Measurements from ENCODE around the gene NRTN. TPM values are rescaled to one million over a fixed set of nuclear protein-coding genes. Genes with fewer than 3 reads are reported as not detected.
"Not testable (repeated sequence)": the region's sequence is repeated elsewhere in the genome, so short reads cannot be mapped to it uniquely, and the experiment has no call there.

NRTN gene
- total RNA-seq, 1 experiment from 2014 or later: 15.0 TPM

GRCh38 chr19:5850743-5851293, 46.0 kb downstream of the NRTN start:
- peak; percentile 65 for DNase-seq (ENCODE audit: low read depth)

GRCh38 chr19:5851302-5851701, 46.4 kb downstream of the NRTN start, which contains the start of gene FUT3:
TSS of gene FUT3 (minus strand) at chr19:5851449.
- DNase-seq (ENCODE audit: low read depth): no peak
- in situ Hi-C loops (cut with HindIII; ENCODE audit: low pct_unique_long_range_greater_than_20kb, low sequenced_read_pairs): no loop called here

More at GRCh38 chr19:5850743-5851293, 46.0 kb downstream of the NRTN start:
- in situ Hi-C loops (cut with HindIII; ENCODE audit: low pct_unique_long_range_greater_than_20kb, low sequenced_read_pairs): no loop called here

- DNase-seq (ENCODE audit: low read depth); in situ Hi-C loops (cut with HindIII; ENCODE audit: low pct_unique_long_range_greater_than_20kb, low sequenced_read_pairs): not testable (repeated sequence)
Measured at GRCh38 chr19:5854121-5854520, 49.3 kb downstream of the NRTN start.

- in situ Hi-C loops (cut with HindIII; ENCODE audit: low pct_unique_long_range_greater_than_20kb, low sequenced_read_pairs): not testable (repeated sequence)
Measured at GRCh38 chr19:5855151-5855550, 50.3 kb downstream of the NRTN start.

GRCh38 chr19:5857203-5858081, 52.6 kb downstream of the NRTN start:
- in situ Hi-C loops (cut with HindIII; ENCODE audit: low pct_unique_long_range_greater_than_20kb, low sequenced_read_pairs): no loop called here
- DNase-seq (ENCODE audit: low read depth): no peak

More at GRCh38 chr19:5855151-5855550, 50.3 kb downstream of the NRTN start:
- not testable (repeated sequence) for DNase-seq (ENCODE audit: low read depth)

- in situ Hi-C loops (cut with HindIII; ENCODE audit: low pct_unique_long_range_greater_than_20kb, low sequenced_read_pairs): no loop called here
- no peak for DNase-seq (ENCODE audit: low read depth)
Measured at GRCh38 chr19:5863030-5863665, 58.3 kb downstream of the NRTN start.

- in situ Hi-C loops (cut with HindIII; ENCODE audit: low pct_unique_long_range_greater_than_20kb, low sequenced_read_pairs): no loop called here
- DNase-seq (ENCODE audit: low read depth): no peak
Measured at GRCh38 chr19:5864013-5864720, 59.3 kb downstream of the NRTN start.

GRCh38 chr19:5864725-5865486, 60.0 kb downstream of the NRTN start:
- DNase-seq (ENCODE audit: low read depth): no peak
- in situ Hi-C loops (cut with HindIII; ENCODE audit: low pct_unique_long_range_greater_than_20kb, low sequenced_read_pairs): no loop called here

- in situ Hi-C loops (cut with HindIII; ENCODE audit: low pct_unique_long_range_greater_than_20kb, low sequenced_read_pairs): no loop called here
- DNase-seq (ENCODE audit: low read depth): no peak
Measured at GRCh38 chr19:5865772-5866171, 60.9 kb downstream of the NRTN start.

GRCh38 chr19:5867201-5868136, 62.6 kb downstream of the NRTN start:
- in situ Hi-C loops (cut with HindIII; ENCODE audit: low pct_unique_long_range_greater_than_20kb, low sequenced_read_pairs): no loop called here
- no peak for DNase-seq (ENCODE audit: low read depth)

- no peak for DNase-seq (ENCODE audit: low read depth)
- in situ Hi-C loops (cut with HindIII; ENCODE audit: low pct_unique_long_range_greater_than_20kb, low sequenced_read_pairs): no loop called here
Measured at GRCh38 chr19:5870986-5871394, 66.1 kb downstream of the NRTN start.

- in situ Hi-C loops (cut with HindIII; ENCODE audit: low pct_unique_long_range_greater_than_20kb, low sequenced_read_pairs): no loop called here
- DNase-seq (ENCODE audit: low read depth): no peak
Measured at GRCh38 chr19:5873617-5874199, 68.8 kb downstream of the NRTN start.

GRCh38 chr19:5874496-5874895, 69.6 kb downstream of the NRTN start:
- in situ Hi-C loops (cut with HindIII; ENCODE audit: low pct_unique_long_range_greater_than_20kb, low sequenced_read_pairs): not testable (repeated sequence)
- DNase-seq (ENCODE audit: low read depth): peak; percentile 27

- in situ Hi-C loops (cut with HindIII; ENCODE audit: low pct_unique_long_range_greater_than_20kb, low sequenced_read_pairs): no loop called here
- DNase-seq (ENCODE audit: low read depth): no peak
Measured at GRCh38 chr19:5877427-5877826, 72.6 kb downstream of the NRTN start.

- DNase-seq (ENCODE audit: low read depth): no peak
- in situ Hi-C loops (cut with HindIII; ENCODE audit: low pct_unique_long_range_greater_than_20kb, low sequenced_read_pairs): no loop called here
Measured at GRCh38 chr19:5877882-5878281, 73.0 kb downstream of the NRTN start.

Data from Caki2 (cell line).